Smooth muscle cell (in vitro differentiated cells): ENCODE results near the gene GARS1. TPM values are rescaled to one million over a fixed set of nuclear protein-coding genes. Genes with fewer than 3 reads are reported as not detected.

Source experiments
- DNase-seq: peaks from one replicate; lab custom pipeline; 2025; ENCODE audit not compliant: unreplicated experiment; lab: John Stamatoyannopoulos, UW
- H2AFZ ChIP-seq: fragments of 200-600 bp; sonication (generic); 2 replicates; pipeline ENCODE4 v1.6.0; 2016; ENCODE audit warnings: antibody characterized with exemption, low read depth, mild to moderate bottlenecking
- H3F3A ChIP-seq: fragments of 200-600 bp; sonication (generic); 2 replicates; pipeline ENCODE4 v1.6.0; 2017; ENCODE audit warnings: antibody characterized with exemption, low read depth
- H3K27ac ChIP-seq: fragments of 200-600 bp; sonication (generic); 2 replicates; pipeline ENCODE4 v1.5.1; 2016; ENCODE audit warnings: low read depth, mild to moderate bottlenecking
- H3K27me3 ChIP-seq: fragments of 200-600 bp; sonication (generic); 2 replicates; pipeline ENCODE4 v1.6.1; 2016; ENCODE audit warnings: low read depth, mild to moderate bottlenecking
- H3K36me3 ChIP-seq: fragments of 200-600 bp; sonication (generic); 2 replicates; pipeline ENCODE4 v1.5.1; 2016; ENCODE audit warnings: low read depth
- H3K4me1 ChIP-seq: fragments of 200-600 bp; sonication (generic); 2 replicates; pipeline ENCODE4 v1.5.1; 2016; ENCODE audit warnings: low read depth
- H3K4me2 ChIP-seq: fragments of 200-600 bp; sonication (generic); 2 replicates; pipeline ENCODE4 v1.6.0; 2016; ENCODE audit warnings: mild to moderate bottlenecking
- H3K4me3 ChIP-seq: fragments of 200-600 bp; sonication (generic); 2 replicates; pipeline ENCODE4 v1.5.1; 2016; ENCODE audit warnings: mild to moderate bottlenecking
- H3K79me2 ChIP-seq: fragments of 200-600 bp; sonication (generic); 2 replicates; pipeline ENCODE4 v1.6.0; 2016; ENCODE audit warnings: low read depth, mild to moderate bottlenecking
- H3K9ac ChIP-seq: fragments of 200-600 bp; sonication (generic); 2 replicates; pipeline ENCODE4 v1.6.0; 2016; ENCODE audit warnings: low read depth
- H3K9me3 ChIP-seq: fragments of 200-600 bp; sonication (generic); replicated peaks from 2 replicates; pipeline ENCODE4 v1.5.1; 2016; ENCODE audit warnings: low read depth
- H4K20me1 ChIP-seq: fragments of 200-600 bp; sonication (generic); 2 replicates; pipeline ENCODE4 v1.6.0; 2016; ENCODE audit warnings: low read depth
- WGBS: methylation state at CpG from one replicate; pipeline ENCODE4 v1.1.7; 2016; ENCODE audit warnings: low lambda C conversion rate; 5-methylcytosine and 5-hydroxymethylcytosine counted together
- polyA plus RNA-seq: library from polyadenylated mRNA; unstranded; fragments of >200 nt; fragmentation: Nextera tagmentation; extraction: Ambion mirVana; gene quantifications from 2 replicates; pipeline ENCODE4 v1.2.1, GENCODE V29; 2016
- total RNA-seq: library from RNA; depleted of rRNA; stranded (reverse); fragments of >200 nt; gene quantifications from 2 replicates; pipeline ENCODE4 v1.2.3, GENCODE V29; 2014
- TF ChIP-seq, protein P1 (sequence below): fragments of 200-600 bp; sonication (generic); IDR thresholded peaks from 2 replicates; pipeline ENCODE4 v1.5.1; 2017; ENCODE audit warnings: borderline replicate concordance, mild to moderate bottlenecking, antibody characterized with exemption; ENCODE audit not compliant: insufficient read depth, poor library complexity, severe bottlenecking

GARS1 gene
- total and polyA plus RNA-seq, 2 experiments from 2014 or later, result 233 to 299 TPM

DNA sequence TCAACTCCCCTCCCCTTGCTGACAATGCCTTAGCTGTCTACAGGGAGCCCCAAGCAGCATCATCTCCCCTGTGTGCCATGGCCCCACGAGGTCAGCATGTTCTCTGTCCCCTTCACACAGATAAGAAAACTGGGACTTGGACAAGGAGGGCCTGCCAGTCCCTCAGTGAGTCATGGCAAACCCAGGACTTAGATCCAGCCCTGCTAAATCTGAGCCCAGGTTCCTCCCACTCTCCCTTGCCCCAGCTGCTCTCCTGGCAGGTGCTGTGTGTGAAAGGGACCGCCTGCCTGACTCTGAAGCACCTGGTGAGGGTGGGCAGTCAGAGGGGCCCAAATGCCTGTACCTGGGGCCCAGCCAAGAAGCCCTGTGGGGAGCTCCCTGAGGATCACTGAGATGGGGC, 80.2 kb downstream of the GARS1 start:
- no peaks in the 10 kb centered on the region for H3F3A ChIP-seq
- H3K27me3 ChIP-seq, result peaks cover 51% of the 10 kb centered on the region
- TF ChIP-seq, protein P1, sequence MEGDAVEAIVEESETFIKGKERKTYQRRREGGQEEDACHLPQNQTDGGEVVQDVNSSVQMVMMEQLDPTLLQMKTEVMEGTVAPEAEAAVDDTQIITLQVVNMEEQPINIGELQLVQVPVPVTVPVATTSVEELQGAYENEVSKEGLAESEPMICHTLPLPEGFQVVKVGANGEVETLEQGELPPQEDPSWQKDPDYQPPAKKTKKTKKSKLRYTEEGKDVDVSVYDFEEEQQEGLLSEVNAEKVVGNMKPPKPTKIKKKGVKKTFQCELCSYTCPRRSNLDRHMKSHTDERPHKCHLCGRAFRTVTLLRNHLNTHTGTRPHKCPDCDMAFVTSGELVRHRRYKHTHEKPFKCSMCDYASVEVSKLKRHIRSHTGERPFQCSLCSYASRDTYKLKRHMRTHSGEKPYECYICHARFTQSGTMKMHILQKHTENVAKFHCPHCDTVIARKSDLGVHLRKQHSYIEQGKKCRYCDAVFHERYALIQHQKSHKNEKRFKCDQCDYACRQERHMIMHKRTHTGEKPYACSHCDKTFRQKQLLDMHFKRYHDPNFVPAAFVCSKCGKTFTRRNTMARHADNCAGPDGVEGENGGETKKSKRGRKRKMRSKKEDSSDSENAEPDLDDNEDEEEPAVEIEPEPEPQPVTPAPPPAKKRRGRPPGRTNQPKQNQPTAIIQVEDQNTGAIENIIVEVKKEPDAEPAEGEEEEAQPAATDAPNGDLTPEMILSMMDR, result no peak
- H3K9ac ChIP-seq, result no peak overlapping the region
- H4K20me1 ChIP-seq, result no peaks in the 10 kb centered on the region
- no peaks in the 10 kb centered on the region for H3K9me3 ChIP-seq
- H3K4me2 ChIP-seq, result no peak overlapping the region
- DNase-seq, result no peak
- H3K4me1 ChIP-seq, result no peaks in the 10 kb centered on the region
- no peaks in the 10 kb centered on the region for H3K36me3 ChIP-seq
- H3K27ac ChIP-seq, result no peak overlapping the region
- WGBS, result 14% methylated on average over 2 of the region's 2 CpGs
- no peak overlapping the region for H2AFZ ChIP-seq
- no peaks in the 10 kb centered on the region for H3K79me2 ChIP-seq
- H3K4me3 ChIP-seq, result no peak overlapping the region

DNA sequence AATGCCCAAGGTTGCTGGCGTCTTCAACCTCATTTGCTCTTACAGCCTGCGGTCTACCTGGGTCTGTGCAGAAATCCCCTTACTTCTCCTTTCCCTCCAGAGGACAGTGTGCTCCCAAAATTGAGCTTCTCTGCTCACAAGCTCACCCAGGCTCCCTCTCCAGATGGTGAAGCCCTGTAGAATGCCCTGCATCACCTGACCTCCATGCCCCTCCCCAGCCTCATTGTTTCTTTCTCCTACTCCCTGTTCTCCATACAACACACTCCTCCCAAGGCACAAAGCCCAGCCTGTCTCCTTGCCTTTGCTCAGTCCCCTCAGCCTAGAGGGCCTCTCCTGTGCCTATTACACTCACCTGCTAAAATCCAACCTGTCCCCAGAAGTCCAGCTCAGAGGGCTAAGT, 84.1 kb downstream of the GARS1 start:
- H3K27me3 ChIP-seq, result peaks cover 90% of the 10 kb centered on the region
- no peaks in the 10 kb centered on the region for H4K20me1 ChIP-seq
- no peak overlapping the region for H3K4me3 ChIP-seq
- no peak overlapping the region for H3K27ac ChIP-seq
- H3K79me2 ChIP-seq, result no peaks in the 10 kb centered on the region
- H2AFZ ChIP-seq, result no peak overlapping the region
- H3K9ac ChIP-seq, result no peak overlapping the region
- WGBS, result 94% methylated on average over 2 of the region's 2 CpGs
- H3K9me3 ChIP-seq, result no peaks in the 10 kb centered on the region
- TF ChIP-seq, protein P1, result no peak
- H3K36me3 ChIP-seq, result no peaks in the 10 kb centered on the region
- peaks cover 12% of the 10 kb centered on the region for H3K4me1 ChIP-seq
- DNase-seq, result no peak
- H3K4me2 ChIP-seq, result no peak overlapping the region
- H3F3A ChIP-seq, result no peaks in the 10 kb centered on the region

DNA sequence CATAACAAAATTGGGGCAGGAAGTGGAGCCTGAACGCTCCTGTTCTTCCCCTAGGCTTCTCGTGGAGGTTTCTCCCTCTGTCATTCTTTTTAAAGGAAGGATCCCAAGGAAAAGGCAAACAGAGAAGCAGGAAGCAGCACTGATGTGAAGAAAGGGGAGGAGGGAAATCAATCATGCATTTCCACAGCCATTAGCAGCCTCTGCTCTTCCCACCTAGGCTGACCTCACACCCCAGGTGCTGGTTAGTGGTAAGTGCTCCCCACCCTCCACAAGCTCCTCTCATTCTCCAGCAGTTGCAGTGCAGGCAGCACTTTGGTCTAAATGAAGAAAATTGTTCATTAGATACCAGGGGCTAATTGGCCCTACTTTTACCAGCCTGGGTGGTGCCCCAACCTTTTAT, 85.0 kb downstream of the GARS1 start:
- Histone ChIP-seq H4K20me1 (no peaks in the 10 kb centered on the region), H3K4me1 (peaks cover 12% of the 10 kb centered on the region), H3K79me2 (no peaks in the 10 kb centered on the region), H3K9me3 (no peaks in the 10 kb centered on the region), H3K27me3 (peaks cover 97% of the 10 kb centered on the region), H2AFZ (no peak overlapping the region), H3F3A (no peaks in the 10 kb centered on the region), H3K4me2 (no peak overlapping the region), H3K9ac (no peak overlapping the region), H3K4me3 (no peak overlapping the region), H3K36me3 (no peaks in the 10 kb centered on the region), H3K27ac (no peak overlapping the region)
- TF ChIP-seq, protein P1, result no peak
- WGBS, result 58% methylated on average over 2 of the region's 2 CpGs
- DNase-seq, result no peak

DNA sequence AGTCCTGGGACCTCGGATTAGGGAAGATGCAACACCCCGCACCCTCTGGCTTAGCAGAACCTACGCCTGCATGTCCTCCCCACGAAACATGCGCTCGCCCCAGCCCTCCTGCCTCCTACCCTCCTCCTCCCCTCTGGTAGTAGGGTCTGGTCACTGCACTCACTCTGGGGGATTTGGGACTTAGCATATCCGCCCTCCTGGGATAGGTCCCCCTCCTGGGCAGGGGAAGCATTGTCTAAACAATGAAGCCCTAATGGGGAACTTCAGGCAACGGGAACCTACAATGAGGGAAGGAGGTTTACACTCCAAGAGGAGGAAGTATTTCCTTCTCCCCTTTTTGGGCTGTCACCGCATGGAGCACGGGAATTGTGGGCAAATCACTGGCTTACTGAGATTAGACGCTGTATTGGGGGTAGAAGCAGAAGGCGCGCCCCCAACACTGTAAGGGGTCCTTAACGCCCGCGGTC, 86.7 kb downstream of the GARS1 start:
- no peaks in the 10 kb centered on the region for H3K36me3 ChIP-seq
- no peaks in the 10 kb centered on the region for H3K79me2 ChIP-seq
- peak overlapping the region; percentile 88 for H3K4me2 ChIP-seq
- WGBS, result 14% methylated on average over 16 of the region's 16 CpGs
- H3K9ac ChIP-seq, result no peak overlapping the region
- no peaks in the 10 kb centered on the region for H3F3A ChIP-seq
- TF ChIP-seq, protein P1, result no peak
- H4K20me1 ChIP-seq, result no peaks in the 10 kb centered on the region
- peaks cover 82% of the 10 kb centered on the region for H3K27me3 ChIP-seq
- no peak overlapping the region for H3K27ac ChIP-seq
- peaks cover 12% of the 10 kb centered on the region for H3K4me1 ChIP-seq
- H2AFZ ChIP-seq, result no peak overlapping the region
- no peaks in the 10 kb centered on the region for H3K9me3 ChIP-seq
- H3K4me3 ChIP-seq, result peak overlapping the region; percentile 49
- no peak for DNase-seq
